HEK293 (cell line): ENCODE data around the gene SH2B3.

Experiments
- HIC1 ChIP-seq: fragments of 450-650 bp; formaldehyde crosslinking; IDR thresholded peaks from 2 replicates; pipeline ENCODE4 v1.5.1; 2016; ENCODE audit warnings: missing biosample characterization, missing genetic modification characterization
- KLF16 ChIP-seq: fragments of 450-650 bp; formaldehyde crosslinking; IDR thresholded peaks from 2 replicates; pipeline ENCODE4 v1.5.1; 2017; ENCODE audit warnings: missing biosample characterization, missing genetic modification characterization
- MZF1 ChIP-seq: fragments of 450-650 bp; formaldehyde crosslinking; IDR thresholded peaks from 2 replicates; pipeline ENCODE4 v1.5.1; 2017; ENCODE audit warnings: missing biosample characterization, missing genetic modification characterization, borderline replicate concordance
- PBX3 ChIP-seq: sonication (generic); formaldehyde crosslinking; IDR thresholded peaks from 2 replicates; pipeline ENCODE4 v1.8.1; 2022; ENCODE audit warnings: mild to moderate bottlenecking, moderate library complexity, missing genetic modification reagents
- TCF7L2 ChIP-seq: IDR thresholded peaks from 2 replicates; pipeline ENCODE4 v1.6.1; 2011; ENCODE audit warnings: low read depth, mild to moderate bottlenecking, inconsistent platforms, low read length, moderate library complexity, borderline replicate concordance
- ZNF202 ChIP-seq: fragments of 450-650 bp; formaldehyde crosslinking; IDR thresholded peaks from 2 replicates; pipeline ENCODE4 v1.5.1; 2016; ENCODE audit warnings: missing biosample characterization, missing genetic modification characterization, borderline replicate concordance
- ZNF274 ChIP-seq, 2 experiments: fragments of 200-500 bp in 1 of 2; fragments of 450-650 bp in 1 of 2; sonication (Bioruptor generic) in 1 of 2; formaldehyde crosslinking in 1 of 2; IDR thresholded peaks; 2 replicates each; pipeline versions ENCODE4 v1.5.1 to v1.6.1; 2014 to 2016; ENCODE audit warnings: borderline replicate concordance in 1 of 2, inconsistent platforms in 1 of 2, low read length in 1 of 2, missing biosample characterization in 1 of 2, missing genetic modification characterization in 1 of 2
- ZNF600 ChIP-seq: fragments of 450-650 bp; formaldehyde crosslinking; IDR thresholded peaks from 2 replicates; pipeline ENCODE4 v1.5.1; 2016; ENCODE audit warnings: missing biosample characterization, missing genetic modification characterization
- ZNF664 ChIP-seq: fragments of 450-650 bp; formaldehyde crosslinking; IDR thresholded peaks from 2 replicates; pipeline ENCODE4 v1.5.1; 2016; ENCODE audit warnings: missing biosample characterization, missing genetic modification characterization
- TF ChIP-seq, protein P1 (sequence below): fragments of 450-650 bp; formaldehyde crosslinking; IDR thresholded peaks from 2 replicates; pipeline ENCODE4 v1.5.1; 2016; ENCODE audit warnings: missing biosample characterization, missing genetic modification characterization

- TF ChIP-seq ZNF600 (tag by site-specific recombination), result no peak
- TF ChIP-seq PBX3 (CRISPR knock-in tag), result no peak
- TF ChIP-seq, protein P1, sequence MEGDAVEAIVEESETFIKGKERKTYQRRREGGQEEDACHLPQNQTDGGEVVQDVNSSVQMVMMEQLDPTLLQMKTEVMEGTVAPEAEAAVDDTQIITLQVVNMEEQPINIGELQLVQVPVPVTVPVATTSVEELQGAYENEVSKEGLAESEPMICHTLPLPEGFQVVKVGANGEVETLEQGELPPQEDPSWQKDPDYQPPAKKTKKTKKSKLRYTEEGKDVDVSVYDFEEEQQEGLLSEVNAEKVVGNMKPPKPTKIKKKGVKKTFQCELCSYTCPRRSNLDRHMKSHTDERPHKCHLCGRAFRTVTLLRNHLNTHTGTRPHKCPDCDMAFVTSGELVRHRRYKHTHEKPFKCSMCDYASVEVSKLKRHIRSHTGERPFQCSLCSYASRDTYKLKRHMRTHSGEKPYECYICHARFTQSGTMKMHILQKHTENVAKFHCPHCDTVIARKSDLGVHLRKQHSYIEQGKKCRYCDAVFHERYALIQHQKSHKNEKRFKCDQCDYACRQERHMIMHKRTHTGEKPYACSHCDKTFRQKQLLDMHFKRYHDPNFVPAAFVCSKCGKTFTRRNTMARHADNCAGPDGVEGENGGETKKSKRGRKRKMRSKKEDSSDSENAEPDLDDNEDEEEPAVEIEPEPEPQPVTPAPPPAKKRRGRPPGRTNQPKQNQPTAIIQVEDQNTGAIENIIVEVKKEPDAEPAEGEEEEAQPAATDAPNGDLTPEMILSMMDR (tag by site-specific recombination), result no peak
- TF ChIP-seq ZNF664, result no peak
- no peak for TF ChIP-seq ZNF274 (IDR thresholded peaks at IDR 0.05; ENCODE audit: low read length)
- TF ChIP-seq ZNF274 (tag by site-specific recombination; IDR thresholded peaks at IDR 0.05; ENCODE audit: borderline replicate concordance), result no peak
- no peak for TF ChIP-seq HIC1 (tag by site-specific recombination)
- TF ChIP-seq KLF16 (tag by site-specific recombination), result no peak
- TF ChIP-seq ZNF202 (tag by site-specific recombination), result no peak
- no peak for TF ChIP-seq TCF7L2
- TF ChIP-seq MZF1, result no peak
Measured at GRCh38 chr12:111457577-111457976, 51.9 kb downstream of the SH2B3 start.
